GM10248 (cell line): ENCODE data around the gene BCL2L12.

Source experiments
- CTCF ChIA-PET: fragments of 300-600 bp; sonication (Branson Sonifier 250); formaldehyde crosslinking; extraction: SDS; loops from one replicate; lab custom pipeline; 2021; ENCODE audit warnings: antibody characterized with exemption; lab: Yijun Ruan, JAX
- POLR2A ChIA-PET: fragments of 350-650 bp; sonication (Branson Sonifier 250); formaldehyde crosslinking; extraction: SDS; loops from one replicate; lab custom pipeline; 2020; ENCODE audit warnings: antibody characterized with exemption; lab: Yijun Ruan, JAX
- DNase-seq: peaks from one replicate; pipeline ENCODE4 v3.0.0; 2012; ENCODE audit errors: extremely low spot score
- CTCF ChIP-seq: IDR thresholded peaks from 2 replicates; pipeline ENCODE4 v1.5.1; 2012; ENCODE audit warnings: mild to moderate bottlenecking, low read depth; ENCODE audit errors: extremely low read depth, missing control alignments, control extremely low read depth

The BCL2L12 gene

GRCh38 chr19:49636233-49636932 lies 29.4 kb upstream of the BCL2L12 start:
- no peak for TF ChIP-seq CTCF
- POLR2A ChIA-PET = no interaction called here
- DNase-seq = no peak
- CTCF ChIA-PET = no interaction called here

GRCh38 chr19:49637821-49638738 lies 27.7 kb upstream of the BCL2L12 start:
- POLR2A ChIA-PET = no interaction called here
- DNase-seq = no peak
- TF ChIP-seq CTCF = no peak
- CTCF ChIA-PET = no interaction called here

GRCh38 chr19:49639401-49640112 lies 26.2 kb upstream of the BCL2L12 start:
- DNase-seq = no peak
- TF ChIP-seq CTCF = no peak
- ChIA-PET POLR2A (interaction anchor here (0.6 to 3.1 kb wide), 12 partner anchors 15 to 1031 kb away, joined by 3 to 29 read pairs (median 4); partner anchors contain the start of genes KCNC3, NOSIP, PRMT1 and RPL13A), CTCF (interaction anchor here (0.9 to 4.8 kb wide), 7 partner anchors 16 to 93 kb away, joined by 3 to 48 read pairs (median 4); no protein-coding TSS in a partner anchor)

GRCh38 chr19:49640113-49640898 lies 25.4 kb upstream of the BCL2L12 start, which contains the start of gene RRAS:
TSS of gene RRAS (minus strand) at chr19:49640143. CDS start at chr19:49640098, 45 bp downstream.
- TF ChIP-seq CTCF = no peak
- peak; percentile 98 for DNase-seq
- ChIA-PET CTCF (interaction anchor here (0.9 to 4.8 kb wide), 9 partner anchors 16 to 93 kb away, joined by 3 to 48 read pairs (median 3); partner anchors contain the start of genes BCL2L12 and IRF3), POLR2A (interaction anchor here (0.6 to 3.1 kb wide), 13 partner anchors 14 to 1031 kb away, joined by 3 to 29 read pairs (median 4); partner anchors contain the start of genes BCL2L12, IRF3, KCNC3 and NOSIP)

- no peak for TF ChIP-seq CTCF
- ChIA-PET CTCF (interaction anchor here (1.1 to 4.8 kb wide), 3 partner anchors 13 to 32 kb away, joined by 3 to 48 read pairs (median 7); no protein-coding TSS in a partner anchor), POLR2A (interaction anchor here (0.5 to 3.1 kb wide), 10 partner anchors 23 to 146 kb away, joined by 3 to 29 read pairs (median 3); partner anchors contain the start of genes AP2A1, BCL2L12, IRF3 and NOSIP)
- peak; percentile 97 for DNase-seq
These were observed 23.8 kb upstream of the BCL2L12 start, which contains the start of gene SCAF1 for GRCh38 chr19:49641688-49642491. TSS of gene SCAF1 (plus strand) at chr19:49642209. CDS start at chr19:49645027, 2,818 bp downstream.
